H9 (cell line): ENCODE data around the gene GLRX2. TPM values are rescaled to one million over a fixed set of nuclear protein-coding genes. Genes with fewer than 3 reads are reported as not detected.

Experiments
- DNase-seq: peaks from one replicate; pipeline ENCODE4 v3.0.0-alpha.2; 2017
- H2AFZ ChIP-seq: one replicate; pipeline ENCODE4 v1.6.1; 2013; ENCODE audit warnings: mild to moderate bottlenecking, low read length, control low read depth, moderate library complexity
- H2AK5ac ChIP-seq: 2 replicates; pipeline ENCODE4 v1.6.1; 2013; ENCODE audit warnings: low read length, control low read depth, mixed read lengths; ENCODE audit not compliant: insufficient read length
- H2BK120ac ChIP-seq: one replicate; pipeline ENCODE4 v1.6.1; 2013; ENCODE audit warnings: low read depth, mild to moderate bottlenecking, low read length, control low read depth, inconsistent platforms; ENCODE audit not compliant: poor library complexity, severe bottlenecking
- H2BK12ac ChIP-seq: 2 replicates; pipeline ENCODE4 v1.6.1; 2013; ENCODE audit warnings: low read length, control low read depth, mixed read lengths, low read depth; ENCODE audit not compliant: insufficient read length
- H2BK15ac ChIP-seq: 2 replicates; pipeline ENCODE4 v1.6.1; 2013; ENCODE audit warnings: low read depth, low read length, control low read depth
- H2BK20ac ChIP-seq: one replicate; pipeline ENCODE4 v1.6.1; 2013; ENCODE audit warnings: low read depth, mild to moderate bottlenecking, low read length, control low read depth, inconsistent platforms; ENCODE audit not compliant: poor library complexity, severe bottlenecking
- H2BK5ac ChIP-seq: 2 replicates; pipeline ENCODE4 v1.6.1; 2013; ENCODE audit warnings: low read length, control low read depth, mixed read lengths; ENCODE audit not compliant: insufficient read length
- H3K14ac ChIP-seq: 2 replicates; pipeline ENCODE4 v1.6.1; 2013; ENCODE audit warnings: low read length, control low read depth; ENCODE audit not compliant: insufficient read depth
- H3K18ac ChIP-seq: 2 replicates; pipeline ENCODE4 v1.6.1; 2013; ENCODE audit warnings: low read depth, mild to moderate bottlenecking, mixed read lengths, low read length, control low read depth; ENCODE audit not compliant: insufficient read length
- H3K23ac ChIP-seq: 2 replicates; pipeline ENCODE4 v1.6.1; 2013; ENCODE audit warnings: low read length, control low read depth, mixed read lengths, low read depth; ENCODE audit not compliant: insufficient read length
- H3K23me2 ChIP-seq: 2 replicates; pipeline ENCODE4 v1.6.1; 2013; ENCODE audit warnings: low read depth, mild to moderate bottlenecking, mixed read lengths, low read length, control low read depth; ENCODE audit not compliant: insufficient read length, poor library complexity, severe bottlenecking
- H3K27ac ChIP-seq: 2 replicates; pipeline ENCODE4 v1.5.1; 2013; ENCODE audit warnings: low read length, control low read depth, mixed read lengths, low read depth; ENCODE audit not compliant: insufficient read length
- H3K27me3 ChIP-seq: 2 replicates; pipeline ENCODE4 v1.6.1; 2013; ENCODE audit warnings: low read length, control low read depth, inconsistent platforms; ENCODE audit not compliant: insufficient read depth
- H3K4ac ChIP-seq: 2 replicates; pipeline ENCODE4 v1.6.1; 2013; ENCODE audit warnings: low read depth, mild to moderate bottlenecking, control low read depth, inconsistent platforms, low read length, moderate library complexity
- H3K4me1 ChIP-seq: 2 replicates; pipeline ENCODE4 v1.6.1; 2013; ENCODE audit warnings: low read length, control low read depth, inconsistent platforms; ENCODE audit not compliant: insufficient read depth
- H3K4me2 ChIP-seq: 2 replicates; pipeline ENCODE4 v1.6.1; 2013; ENCODE audit warnings: low read length, control low read depth, mixed read lengths; ENCODE audit not compliant: insufficient read length, insufficient read depth
- H3K56ac ChIP-seq: 2 replicates; pipeline ENCODE4 v1.6.1; 2013; ENCODE audit warnings: low read depth, mild to moderate bottlenecking, mixed read lengths, low read length, control low read depth; ENCODE audit not compliant: insufficient read length
- H3K79me1 ChIP-seq: 2 replicates; pipeline ENCODE4 v1.6.1; 2013; ENCODE audit warnings: low read depth, mild to moderate bottlenecking, moderate library complexity, low read length, control low read depth, inconsistent platforms; ENCODE audit not compliant: insufficient read depth, poor library complexity, severe bottlenecking
- H3K79me2 ChIP-seq: 2 replicates; pipeline ENCODE4 v1.6.1; 2013; ENCODE audit warnings: low read length, control low read depth, inconsistent platforms; ENCODE audit not compliant: insufficient read depth
- H3K9ac ChIP-seq: 2 replicates; pipeline ENCODE4 v1.6.1; 2013; ENCODE audit warnings: low read length, control low read depth, mixed read lengths; ENCODE audit not compliant: insufficient read length; ENCODE audit errors: extremely low read depth
- H3K9me3 ChIP-seq: one replicate; pipeline ENCODE4 v1.6.1; 2013; ENCODE audit warnings: low read depth, low read length, inconsistent platforms; ENCODE audit not compliant: control insufficient read depth
- H3T11ph ChIP-seq: one replicate; pipeline ENCODE4 v1.6.1; 2013; ENCODE audit warnings: mild to moderate bottlenecking, low read length, control low read depth, inconsistent platforms
- H4K20me1 ChIP-seq: one replicate; pipeline ENCODE4 v1.6.1; 2013; ENCODE audit not compliant: control insufficient read depth, insufficient read length, insufficient read depth
- H4K5ac ChIP-seq: 2 replicates; pipeline ENCODE4 v1.6.1; 2013; ENCODE audit warnings: low read depth, mild to moderate bottlenecking, mixed read lengths, low read length, control low read depth; ENCODE audit not compliant: insufficient read length
- H4K8ac ChIP-seq: replicated peaks from 2 replicates; pipeline ENCODE4 v1.6.1; 2013; ENCODE audit warnings: low read length, control low read depth, mixed read lengths, low read depth; ENCODE audit not compliant: insufficient read length
- H4K91ac ChIP-seq: 2 replicates; pipeline ENCODE4 v1.6.1; 2013; ENCODE audit warnings: low read depth, mild to moderate bottlenecking, moderate library complexity, mixed read lengths, low read length, control low read depth; ENCODE audit not compliant: insufficient read length
- H3K27ac Mint-ChIP-seq, 3 experiments: 2 replicates in 2 of 3; 3 replicates in 1 of 3; pipeline ENCODE4 v1.8.0; 2020 to 2021; ENCODE audit warnings: mixed read lengths in 3 of 3, mild to moderate bottlenecking in 1 of 3, moderate library complexity in 1 of 3
- H3K27me3 Mint-ChIP-seq: 2 replicates; pipeline ENCODE4 v1.8.0; 2021; ENCODE audit warnings: low read depth, mild to moderate bottlenecking, moderate library complexity, mixed read lengths
- H3K36me3 Mint-ChIP-seq, 3 experiments: 2 replicates in 2 of 3; 3 replicates in 1 of 3; pipeline ENCODE4 v1.8.0; 2020 to 2021; ENCODE audit warnings: low read depth in 3 of 3, mixed read lengths in 3 of 3; ENCODE audit not compliant: insufficient read depth in 1 of 3
- H3K4me1 Mint-ChIP-seq, 2 experiments: 2 replicates each; pipeline ENCODE4 v1.8.0; 2020; ENCODE audit warnings: mixed read lengths in 2 of 2
- H3K4me3 Mint-ChIP-seq, 2 experiments: 2 replicates in 1 of 2; 3 replicates in 1 of 2; pipeline ENCODE4 v1.8.0; 2020 to 2021; ENCODE audit warnings: mild to moderate bottlenecking in 2 of 2, mixed read lengths in 2 of 2, moderate library complexity in 1 of 2
- H3K9me3 Mint-ChIP-seq, 2 experiments: 2 replicates in 1 of 2; 3 replicates in 1 of 2; pipeline ENCODE4 v1.8.0; 2020; ENCODE audit warnings: mild to moderate bottlenecking in 2 of 2, mixed read lengths in 2 of 2, moderate library complexity in 1 of 2
- WGBS: extraction: QIAGEN DNeasy Blood & Tissue Kit; methylation state at CpG from one replicate; pipeline ENCODE4 v1.1.7; 2013; ENCODE audit warnings: missing lambda C conversion rate, low lambda C conversion rate, mixed read lengths; ENCODE audit not compliant: insufficient read length; ENCODE audit errors: extremely low coverage; 5-methylcytosine and 5-hydroxymethylcytosine counted together
- total RNA-seq: library from RNA; stranded (reverse); gene quantifications from 2 replicates; pipeline ENCODE4 v1.2.1, GENCODE V29; 2021
- TF ChIP-seq, protein P1 (sequence below): fragments of 200-600 bp; sonication (generic); conservative IDR thresholded peaks from 3 replicates; pipeline ENCODE4 v1.8.0; 2021; ENCODE audit warnings: antibody characterized with exemption, mild to moderate bottlenecking

The GLRX2 gene
- total RNA-seq, 1 experiment from 2014 or later = 10.1 TPM

DNA sequence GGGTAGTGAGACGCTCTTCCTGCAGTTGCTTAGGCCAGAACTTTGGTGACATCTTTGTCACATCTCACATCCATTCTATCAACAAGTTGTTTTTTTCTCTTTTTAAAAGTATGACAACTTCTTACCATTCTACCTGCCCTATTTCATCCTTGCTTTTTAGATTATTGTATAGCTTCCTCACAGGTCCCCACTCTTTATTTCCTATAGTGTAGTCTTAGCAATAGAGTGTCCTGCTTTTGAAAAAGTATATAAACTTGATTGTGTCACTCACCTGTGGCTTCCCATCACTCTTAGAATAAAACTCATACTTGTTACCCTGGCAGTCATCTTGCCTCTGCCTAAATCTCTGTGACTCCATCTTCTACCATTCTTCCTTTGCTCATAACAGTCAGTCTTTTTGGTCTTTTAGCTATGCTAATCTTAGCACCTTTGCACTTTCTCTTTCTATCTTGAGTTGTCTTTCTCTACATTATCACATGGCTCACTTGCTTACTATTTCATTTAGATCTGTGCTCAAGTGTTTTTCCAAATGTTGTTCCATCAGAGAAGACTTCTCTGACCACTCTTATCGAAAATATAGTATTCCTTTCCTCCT is 26.1 kb upstream of the GLRX2 start:
- Mint-ChIP-seq H3K9me3 (no peaks in the 10 kb centered on the region), H3K27ac (no peak overlapping the region; a peak in 1 of 7 replicates), H3K4me3 (no peak overlapping the region), H3K36me3 (peaks cover 28 to 63% (median 61%) of the 10 kb centered on the region in 3 experiments), H3K27me3 (no peaks in the 10 kb centered on the region), H3K4me1 (no peaks in the 10 kb centered on the region)
- no peak overlapping the region for H2AK5ac ChIP-seq
- DNase-seq = no peak
- no peak overlapping the region for H3K27ac ChIP-seq
- no CpG with 5 or more reads among the region's 2 CpGs for WGBS
- H4K5ac ChIP-seq = no peak overlapping the region
- H3K14ac ChIP-seq = no peak overlapping the region
- H2BK20ac ChIP-seq = no peak overlapping the region
- no peak overlapping the region for H3K56ac ChIP-seq
- no peaks in the 10 kb centered on the region for H3K9me3 ChIP-seq
- no peaks in the 10 kb centered on the region for H3K4me1 ChIP-seq
- no peak overlapping the region for H2BK15ac ChIP-seq
- no peak overlapping the region for H2BK12ac ChIP-seq
- no peak overlapping the region for H3K18ac ChIP-seq
- H3K79me2 ChIP-seq = no peaks in the 10 kb centered on the region; the same call in 1 of the 2 replicates
- H4K8ac ChIP-seq = no peak overlapping the region
- H3K79me1 ChIP-seq = peaks cover 3% of the 10 kb centered on the region
- H2BK5ac ChIP-seq = no peak overlapping the region
- H2BK120ac ChIP-seq = no peak overlapping the region
- H3K9ac ChIP-seq = no peak overlapping the region
- no peak overlapping the region for H3K23ac ChIP-seq
- no peaks in the 10 kb centered on the region for H3K23me2 ChIP-seq
- no peaks in the 10 kb centered on the region for H3K27me3 ChIP-seq
- H3K4me2 ChIP-seq = no peak overlapping the region
- no peak overlapping the region for H2AFZ ChIP-seq
- H4K91ac ChIP-seq = no peak overlapping the region
- no peak overlapping the region for H3K4ac ChIP-seq
- TF ChIP-seq, protein P1, sequence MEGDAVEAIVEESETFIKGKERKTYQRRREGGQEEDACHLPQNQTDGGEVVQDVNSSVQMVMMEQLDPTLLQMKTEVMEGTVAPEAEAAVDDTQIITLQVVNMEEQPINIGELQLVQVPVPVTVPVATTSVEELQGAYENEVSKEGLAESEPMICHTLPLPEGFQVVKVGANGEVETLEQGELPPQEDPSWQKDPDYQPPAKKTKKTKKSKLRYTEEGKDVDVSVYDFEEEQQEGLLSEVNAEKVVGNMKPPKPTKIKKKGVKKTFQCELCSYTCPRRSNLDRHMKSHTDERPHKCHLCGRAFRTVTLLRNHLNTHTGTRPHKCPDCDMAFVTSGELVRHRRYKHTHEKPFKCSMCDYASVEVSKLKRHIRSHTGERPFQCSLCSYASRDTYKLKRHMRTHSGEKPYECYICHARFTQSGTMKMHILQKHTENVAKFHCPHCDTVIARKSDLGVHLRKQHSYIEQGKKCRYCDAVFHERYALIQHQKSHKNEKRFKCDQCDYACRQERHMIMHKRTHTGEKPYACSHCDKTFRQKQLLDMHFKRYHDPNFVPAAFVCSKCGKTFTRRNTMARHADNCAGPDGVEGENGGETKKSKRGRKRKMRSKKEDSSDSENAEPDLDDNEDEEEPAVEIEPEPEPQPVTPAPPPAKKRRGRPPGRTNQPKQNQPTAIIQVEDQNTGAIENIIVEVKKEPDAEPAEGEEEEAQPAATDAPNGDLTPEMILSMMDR = no peak
- H3T11ph ChIP-seq = no peak overlapping the region
- H4K20me1 ChIP-seq = no peaks in the 10 kb centered on the region
